ENCODE results near the gene SREBF1.
A peak's percentile ranks its signal among the peaks of the same experiment; 100 is the strongest.

Gene SREBF1

DNA sequence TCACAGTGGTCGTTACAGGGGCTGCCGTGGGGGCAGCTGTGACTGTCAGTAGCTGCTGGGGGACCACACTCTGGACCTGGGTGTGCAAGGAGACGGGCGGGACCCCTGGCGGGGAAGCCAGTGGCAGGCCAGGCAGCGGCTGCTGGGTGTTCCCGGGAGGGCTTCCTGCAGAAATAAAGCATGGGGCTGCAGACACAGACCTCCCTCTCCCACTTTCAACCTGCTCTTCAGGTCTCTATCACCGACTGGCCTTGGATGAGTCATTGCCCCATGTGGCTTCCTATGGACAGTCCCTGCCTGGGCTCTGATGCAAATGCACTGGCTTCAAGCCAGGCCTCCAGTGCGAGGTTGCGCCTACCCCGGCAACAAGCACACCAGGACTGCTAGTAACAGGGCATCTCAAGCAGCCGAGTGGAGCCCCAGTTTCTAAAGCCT, 17.2 kb downstream of the SREBF1 start:
- peaks cover 15% of the 10 kb centered on the region; the same call in 1 of the 2 replicates for H3K36me3 ChIP-seq (ENCODE audit: insufficient read depth, low read length)
- peak overlapping the region; percentile 93 for H3K4me2 ChIP-seq (ENCODE audit: low read depth, low read length, poor library complexity, severe bottlenecking)
- H3K27me3 ChIP-seq (ENCODE audit: insufficient read depth, low read length, poor library complexity, severe bottlenecking) = no peaks in the 10 kb centered on the region
- H3K9ac ChIP-seq (ENCODE audit: low read depth, low read length, poor library complexity, severe bottlenecking) = peak overlapping the region; percentile 94
- no peaks in the 10 kb centered on the region for H3F3A ChIP-seq (ENCODE audit: low read depth)
- H4K20me1 ChIP-seq (ENCODE audit: insufficient read depth, low read length, poor library complexity, severe bottlenecking) = peaks cover 26% of the 10 kb centered on the region
- H3K4me3 ChIP-seq (ENCODE audit: low read length, poor library complexity, severe bottlenecking) = peak overlapping the region; percentile 89
- no peak for TF ChIP-seq EZH2phosphoT487 (IDR thresholded peaks at IDR 0.05; ENCODE audit: borderline replicate concordance)
- TF ChIP-seq CTCF (conservative IDR thresholded peaks at IDR 0.05; ENCODE audit: low read length) = no peak
- H3K9me3 ChIP-seq (ENCODE audit: insufficient read depth, low read depth, low read length) = no peaks in the 10 kb centered on the region
- peaks cover 44% of the 10 kb centered on the region for H3K4me1 ChIP-seq (ENCODE audit: insufficient read depth, low read length, poor library complexity, severe bottlenecking)
- H3K9me2 ChIP-seq (replicated peaks; ENCODE audit: low read depth, low read length) = no peaks in the 10 kb centered on the region
- peaks cover 43% of the 10 kb centered on the region for H3K79me2 ChIP-seq (ENCODE audit: insufficient read depth, low read length)
- no peak overlapping the region for H2AFZ ChIP-seq (ENCODE audit: low read length)

GRCh38 chr17:17819111-17819510, 17.7 kb downstream of the SREBF1 start:
- no peaks in the 10 kb centered on the region for H3K9me2 ChIP-seq (replicated peaks; ENCODE audit: low read depth, low read length)
- H3K4me3 ChIP-seq (ENCODE audit: low read length, poor library complexity, severe bottlenecking) = no peak overlapping the region
- peaks cover 38% of the 10 kb centered on the region for H3K79me2 ChIP-seq (ENCODE audit: insufficient read depth, low read length)
- no peaks in the 10 kb centered on the region for H3K9me3 ChIP-seq (ENCODE audit: insufficient read depth, low read depth, low read length)
- peaks cover 39% of the 10 kb centered on the region for H3K4me1 ChIP-seq (ENCODE audit: insufficient read depth, low read length, poor library complexity, severe bottlenecking)
- H3F3A ChIP-seq (ENCODE audit: low read depth) = no peaks in the 10 kb centered on the region
- H2AFZ ChIP-seq (ENCODE audit: low read length) = no peak overlapping the region
- no peak overlapping the region for H3K9ac ChIP-seq (ENCODE audit: low read depth, low read length, poor library complexity, severe bottlenecking)
- peaks cover 26% of the 10 kb centered on the region for H4K20me1 ChIP-seq (ENCODE audit: insufficient read depth, low read length, poor library complexity, severe bottlenecking)
- peaks cover 15% of the 10 kb centered on the region; the same call in 1 of the 2 replicates for H3K36me3 ChIP-seq (ENCODE audit: insufficient read depth, low read length)
- H3K4me2 ChIP-seq (ENCODE audit: low read depth, low read length, poor library complexity, severe bottlenecking) = peak overlapping the region; percentile 93
- TF ChIP-seq EZH2phosphoT487 (IDR thresholded peaks at IDR 0.05; ENCODE audit: borderline replicate concordance) (no peak), CTCF (conservative IDR thresholded peaks at IDR 0.05; ENCODE audit: low read length) (no peak)
- H3K27me3 ChIP-seq (ENCODE audit: insufficient read depth, low read length, poor library complexity, severe bottlenecking) = no peaks in the 10 kb centered on the region

DNA sequence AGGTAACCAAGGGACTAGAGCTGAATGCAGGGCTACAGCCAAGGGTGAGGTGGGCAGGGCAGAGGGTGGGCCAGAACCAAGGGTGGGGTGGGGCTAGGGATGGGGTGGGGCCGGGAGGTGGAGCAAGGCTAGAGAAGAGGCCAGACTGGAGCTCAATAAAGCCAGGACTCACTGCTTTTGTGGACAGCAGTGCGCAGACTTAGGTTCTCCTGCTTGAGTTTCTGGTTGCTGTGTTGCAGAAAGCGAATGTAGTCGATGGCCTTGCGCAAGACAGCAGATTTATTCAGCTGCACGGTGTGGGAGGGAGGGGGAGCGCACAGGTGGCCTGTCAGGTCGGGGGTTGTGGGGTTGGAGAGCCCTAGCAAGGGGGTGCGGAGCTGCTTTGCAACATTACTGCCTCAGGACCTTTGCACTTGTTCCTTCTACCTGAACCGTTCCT, 18.7 kb downstream of the SREBF1 start:
- H3K9me2 ChIP-seq (replicated peaks; ENCODE audit: low read depth, low read length) = no peaks in the 10 kb centered on the region
- no peak overlapping the region for H2AFZ ChIP-seq (ENCODE audit: low read length)
- H3K9ac ChIP-seq (ENCODE audit: low read depth, low read length, poor library complexity, severe bottlenecking) = no peak overlapping the region
- peaks cover 26% of the 10 kb centered on the region for H4K20me1 ChIP-seq (ENCODE audit: insufficient read depth, low read length, poor library complexity, severe bottlenecking)
- H3K79me2 ChIP-seq (ENCODE audit: insufficient read depth, low read length) = peaks cover 34% of the 10 kb centered on the region
- no peak for TF ChIP-seq EZH2phosphoT487 (IDR thresholded peaks at IDR 0.05; ENCODE audit: borderline replicate concordance)
- no peak for TF ChIP-seq CTCF (conservative IDR thresholded peaks at IDR 0.05; ENCODE audit: low read length)
- peaks cover 15% of the 10 kb centered on the region; the same call in 1 of the 2 replicates for H3K36me3 ChIP-seq (ENCODE audit: insufficient read depth, low read length)
- H3K9me3 ChIP-seq (ENCODE audit: insufficient read depth, low read depth, low read length) = no peaks in the 10 kb centered on the region
- H3K4me2 ChIP-seq (ENCODE audit: low read depth, low read length, poor library complexity, severe bottlenecking) = no peak overlapping the region
- H3F3A ChIP-seq (ENCODE audit: low read depth) = no peaks in the 10 kb centered on the region
- peaks cover 35% of the 10 kb centered on the region for H3K4me1 ChIP-seq (ENCODE audit: insufficient read depth, low read length, poor library complexity, severe bottlenecking)
- no peaks in the 10 kb centered on the region for H3K27me3 ChIP-seq (ENCODE audit: insufficient read depth, low read length, poor library complexity, severe bottlenecking)
- no peak overlapping the region for H3K4me3 ChIP-seq (ENCODE audit: low read length, poor library complexity, severe bottlenecking)
